Osteoblast (primary cell): Measurements from ENCODE around the gene PXDN. TPM values are rescaled to one million over a fixed set of nuclear protein-coding genes. Genes with fewer than 3 reads are reported as not detected.

Experiments used
- DNase-seq: peaks from one replicate; pipeline ENCODE4 v3.0.0; 2011; ENCODE audit warnings: low spot score, mixed read lengths; ENCODE audit not compliant: insufficient read length; ENCODE audit errors: missing footprints
- H2AFZ ChIP-seq: 2 replicates; pipeline ENCODE4 v1.6.0; 2011; ENCODE audit warnings: mild to moderate bottlenecking, low read length
- H3K27ac ChIP-seq: 2 replicates; pipeline ENCODE4 v1.5.1; 2011; ENCODE audit warnings: mild to moderate bottlenecking, low read depth, low read length, moderate library complexity
- H3K27me3 ChIP-seq: 2 replicates; pipeline ENCODE4 v1.6.0; 2012; ENCODE audit warnings: mild to moderate bottlenecking, control low read depth, inconsistent platforms, low read length, moderate library complexity; ENCODE audit not compliant: insufficient read depth
- H3K36me3 ChIP-seq: 2 replicates; pipeline ENCODE4 v1.5.1; 2011; ENCODE audit warnings: mild to moderate bottlenecking, low read length, control low read depth, moderate library complexity; ENCODE audit not compliant: insufficient read depth
- H3K4me1 ChIP-seq: 2 replicates; pipeline ENCODE4 v1.5.1; 2011; ENCODE audit warnings: mild to moderate bottlenecking, low read length, control low read depth, moderate library complexity; ENCODE audit not compliant: insufficient read depth
- H3K4me2 ChIP-seq: 2 replicates; pipeline ENCODE4 v1.6.0; 2011; ENCODE audit warnings: mild to moderate bottlenecking, low read length; ENCODE audit not compliant: insufficient read depth
- H3K4me3 ChIP-seq: fragments of 200-600 bp; sonication (generic); 3 replicates; pipeline ENCODE4 v1.5.1; 2012; ENCODE audit warnings: mild to moderate bottlenecking, low read length, inconsistent platforms; ENCODE audit not compliant: insufficient read depth
- H3K79me2 ChIP-seq: 2 replicates; pipeline ENCODE4 v1.6.0; 2012; ENCODE audit warnings: mild to moderate bottlenecking, low read length, control low read depth, inconsistent platforms; ENCODE audit not compliant: insufficient read depth
- H3K9me3 ChIP-seq: 2 replicates; pipeline ENCODE4 v1.5.1; 2011; ENCODE audit warnings: low read depth, low read length, control low read depth
- H4K20me1 ChIP-seq: 2 replicates; pipeline ENCODE4 v1.6.0; 2012; ENCODE audit warnings: mild to moderate bottlenecking, low read length, control low read depth; ENCODE audit not compliant: insufficient read depth
- CTCF ChIP-seq: IDR thresholded peaks from 2 replicates; pipeline ENCODE4 v1.5.1; 2011; ENCODE audit warnings: mild to moderate bottlenecking, low read depth, low read length, moderate library complexity; ENCODE audit errors: extremely low read depth
- total RNA-seq: library from RNA; depleted of rRNA; stranded (reverse); fragments of >200 nt; gene quantifications from 2 replicates; pipeline ENCODE4 v1.2.3, GENCODE V29; 2012

The PXDN gene
- total RNA-seq, 1 donor, result 307 TPM

DNA sequence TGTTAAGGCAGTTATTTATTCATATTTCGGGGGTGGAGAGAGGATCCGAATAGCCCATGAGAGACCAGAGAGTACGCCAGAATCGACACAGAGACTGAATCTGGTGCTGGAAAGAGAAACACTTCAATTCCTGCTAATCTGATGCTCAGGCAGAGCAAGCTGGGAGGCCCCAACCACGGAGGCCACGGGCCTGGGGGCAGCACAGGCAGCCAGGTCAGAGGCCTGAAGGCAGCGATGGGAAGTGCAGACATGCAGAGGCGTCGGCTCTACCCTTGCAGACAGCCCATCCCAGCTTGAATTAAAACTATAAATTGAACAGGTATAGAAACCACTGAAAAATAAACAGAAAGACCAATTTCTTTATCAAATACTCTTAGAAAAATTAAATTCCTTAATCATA is 50.6 kb downstream of the PXDN start:
- peaks cover 63% of the 10 kb centered on the region for H3K79me2 ChIP-seq
- H3K36me3 ChIP-seq, result peaks cover 42% of the 10 kb centered on the region
- no peak overlapping the region for H2AFZ ChIP-seq
- DNase-seq, result no peak
- H3K4me3 ChIP-seq, result no peak overlapping the region
- TF ChIP-seq CTCF, result no peak
- H3K27me3 ChIP-seq, result no peaks in the 10 kb centered on the region
- no peak overlapping the region for H3K4me2 ChIP-seq
- peaks cover 54% of the 10 kb centered on the region for H4K20me1 ChIP-seq
- no peaks in the 10 kb centered on the region for H3K4me1 ChIP-seq
- H3K27ac ChIP-seq, result no peak overlapping the region
- no peaks in the 10 kb centered on the region for H3K9me3 ChIP-seq

- no peak for TF ChIP-seq CTCF
- Histone ChIP-seq H3K9me3 (no peaks in the 10 kb centered on the region), H3K27ac (no peak overlapping the region), H3K36me3 (peaks cover 55% of the 10 kb centered on the region), H2AFZ (no peak overlapping the region), H3K4me2 (no peak overlapping the region), H3K4me3 (no peak overlapping the region), H4K20me1 (peaks cover 42% of the 10 kb centered on the region), H3K27me3 (no peaks in the 10 kb centered on the region), H3K79me2 (peaks cover 50% of the 10 kb centered on the region), H3K4me1 (no peaks in the 10 kb centered on the region)
- DNase-seq, result peak; percentile 46
These were observed 52.0 kb downstream of the PXDN start for GRCh38 chr2:1692342-1692741.

DNA sequence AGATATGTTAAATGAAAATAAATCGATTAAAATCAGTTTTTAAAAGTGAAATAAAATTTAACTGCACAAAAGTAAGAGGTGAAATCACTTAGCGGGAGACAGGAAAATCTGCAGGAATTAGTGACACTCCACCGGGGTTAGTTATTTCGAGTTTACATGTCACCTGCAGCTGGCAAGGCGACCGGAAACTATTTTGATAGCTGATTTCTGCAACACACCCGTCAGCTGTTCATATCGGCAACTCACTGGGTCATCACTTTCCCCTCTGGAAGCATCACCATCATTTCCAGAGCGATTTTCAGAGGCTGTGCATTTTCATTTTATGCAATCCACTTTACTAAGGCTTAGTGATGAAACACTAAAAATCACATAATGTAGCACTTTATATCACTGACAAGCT is 52.9 kb downstream of the PXDN start:
- Histone ChIP-seq H3K4me2 (no peak overlapping the region), H3K9me3 (no peaks in the 10 kb centered on the region), H3K27ac (no peak overlapping the region), H3K79me2 (peaks cover 40% of the 10 kb centered on the region), H4K20me1 (peaks cover 34% of the 10 kb centered on the region), H3K36me3 (peaks cover 58% of the 10 kb centered on the region), H3K27me3 (no peaks in the 10 kb centered on the region), H3K4me3 (no peak overlapping the region), H2AFZ (no peak overlapping the region), H3K4me1 (peaks cover 1% of the 10 kb centered on the region)
- no peak for DNase-seq
- no peak for TF ChIP-seq CTCF

DNA sequence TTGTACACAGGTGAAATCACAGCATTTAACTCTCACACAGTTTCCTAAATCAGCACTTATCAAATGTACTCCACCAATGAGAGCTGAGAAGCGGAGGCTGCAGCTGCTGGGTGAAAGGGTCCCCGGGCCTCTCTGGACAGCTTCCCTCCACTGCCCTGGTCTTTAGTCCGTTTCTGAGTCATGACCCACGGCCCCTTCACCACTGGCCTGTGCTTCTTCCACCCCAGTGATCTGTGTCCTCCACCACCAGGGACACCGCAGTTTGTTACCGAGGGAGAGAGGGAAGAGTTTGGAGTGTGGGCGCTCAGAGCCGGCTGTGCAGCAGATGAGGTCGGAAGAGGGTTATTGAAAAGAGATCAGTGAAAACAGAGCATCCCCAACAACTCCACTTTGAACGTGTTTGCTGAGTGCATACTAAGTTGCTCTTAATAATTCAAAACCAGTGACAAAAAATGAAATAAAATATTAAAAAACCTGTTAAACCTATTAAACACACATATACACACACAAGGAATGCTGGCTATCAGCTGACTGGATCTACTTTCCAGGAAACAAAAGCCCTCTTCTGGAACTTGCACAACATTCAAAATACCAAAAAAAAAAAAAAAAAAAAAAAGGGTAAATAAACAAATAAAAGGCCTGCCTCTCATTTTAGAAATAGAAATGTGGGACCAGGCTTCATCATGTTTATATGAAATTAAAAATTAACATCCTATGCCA is 54.1 kb downstream of the PXDN start:
- H3K4me2 ChIP-seq, result no peak overlapping the region
- no peaks in the 10 kb centered on the region for H3K27me3 ChIP-seq
- H2AFZ ChIP-seq, result no peak overlapping the region
- peak; percentile 32 for DNase-seq
- peaks cover 31% of the 10 kb centered on the region for H4K20me1 ChIP-seq
- no peak overlapping the region for H3K4me3 ChIP-seq
- H3K4me1 ChIP-seq, result peaks cover 8% of the 10 kb centered on the region
- no peak for TF ChIP-seq CTCF
- H3K9me3 ChIP-seq, result no peaks in the 10 kb centered on the region
- peaks cover 38% of the 10 kb centered on the region for H3K79me2 ChIP-seq
- peaks cover 58% of the 10 kb centered on the region for H3K36me3 ChIP-seq
- no peak overlapping the region for H3K27ac ChIP-seq
